ENCODE measurements around the gene SLC1A6. TPM values are rescaled to one million over a fixed set of nuclear protein-coding genes. Genes with fewer than 3 reads are reported as not detected.
A peak's percentile ranks its signal among the peaks of the same experiment; 100 is the strongest.

Gene SLC1A6
- total RNA-seq: not detected in 2 replicates

- Histone ChIP-seq H2AFZ (ENCODE audit: low read length) (no peak within 1 kb of the TSS), H3K4me1 (ENCODE audit: insufficient read depth, low read length) (no peaks in the 10 kb centered on the region), H3K36me3 (ENCODE audit: insufficient read depth, low read length) (no peaks in the 10 kb centered on the region), H3K27me3 (ENCODE audit: insufficient read depth, low read length) (peaks cover 19% of the 10 kb centered on the region), H3K4me2 (ENCODE audit: insufficient read depth, low read length) (no peak within 1 kb of the TSS), H3K9me3 (ENCODE audit: low read depth, low read length) (no peaks in the 10 kb centered on the region), H3K79me2 (ENCODE audit: insufficient read depth, low read length) (no peaks in the 10 kb centered on the region), H3K4me3 (ENCODE audit: insufficient read depth, low read length) (no peak within 1 kb of the TSS), H3K27ac (ENCODE audit: low read depth, low read length) (no peak within 1 kb of the TSS), H4K20me1 (ENCODE audit: insufficient read depth, low read length) (no peaks in the 10 kb centered on the region)
- peak; percentile 51 for DNase-seq (ENCODE audit: insufficient read length, low spot score, missing footprints)
- TF ChIP-seq, protein P1, sequence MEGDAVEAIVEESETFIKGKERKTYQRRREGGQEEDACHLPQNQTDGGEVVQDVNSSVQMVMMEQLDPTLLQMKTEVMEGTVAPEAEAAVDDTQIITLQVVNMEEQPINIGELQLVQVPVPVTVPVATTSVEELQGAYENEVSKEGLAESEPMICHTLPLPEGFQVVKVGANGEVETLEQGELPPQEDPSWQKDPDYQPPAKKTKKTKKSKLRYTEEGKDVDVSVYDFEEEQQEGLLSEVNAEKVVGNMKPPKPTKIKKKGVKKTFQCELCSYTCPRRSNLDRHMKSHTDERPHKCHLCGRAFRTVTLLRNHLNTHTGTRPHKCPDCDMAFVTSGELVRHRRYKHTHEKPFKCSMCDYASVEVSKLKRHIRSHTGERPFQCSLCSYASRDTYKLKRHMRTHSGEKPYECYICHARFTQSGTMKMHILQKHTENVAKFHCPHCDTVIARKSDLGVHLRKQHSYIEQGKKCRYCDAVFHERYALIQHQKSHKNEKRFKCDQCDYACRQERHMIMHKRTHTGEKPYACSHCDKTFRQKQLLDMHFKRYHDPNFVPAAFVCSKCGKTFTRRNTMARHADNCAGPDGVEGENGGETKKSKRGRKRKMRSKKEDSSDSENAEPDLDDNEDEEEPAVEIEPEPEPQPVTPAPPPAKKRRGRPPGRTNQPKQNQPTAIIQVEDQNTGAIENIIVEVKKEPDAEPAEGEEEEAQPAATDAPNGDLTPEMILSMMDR (IDR thresholded peaks at IDR 0.05; ENCODE audit: extremely low read depth, low read depth, low read length): no peak
Measured at GRCh38 chr19:14979476-14980255, at the start of gene SLC1A6. SLC1A6 (minus strand) TSS chr19:14979864; CDS start chr19:14972910, 6,954 bp downstream.

GRCh38 chr19:15028490-15028889 lies 48.8 kb upstream of the SLC1A6 start:
- TF ChIP-seq, protein P1 (IDR thresholded peaks at IDR 0.05; ENCODE audit: extremely low read depth, low read depth, low read length): no peak

GRCh38 chr19:15025217-15025616 lies 45.6 kb upstream of the SLC1A6 start:
- Histone ChIP-seq H3K27me3 (ENCODE audit: insufficient read depth, low read length) (no peaks in the 10 kb centered on the region), H3K27ac (ENCODE audit: low read depth, low read length) (no peak overlapping the region), H4K20me1 (ENCODE audit: insufficient read depth, low read length) (no peaks in the 10 kb centered on the region), H3K4me1 (ENCODE audit: insufficient read depth, low read length) (no peaks in the 10 kb centered on the region), H3K9me3 (ENCODE audit: low read depth, low read length) (no peaks in the 10 kb centered on the region), H3K4me3 (ENCODE audit: insufficient read depth, low read length) (no peak overlapping the region), H3K4me2 (ENCODE audit: insufficient read depth, low read length) (no peak overlapping the region), H2AFZ (ENCODE audit: low read length) (no peak overlapping the region), H3K36me3 (ENCODE audit: insufficient read depth, low read length) (no peaks in the 10 kb centered on the region), H3K79me2 (ENCODE audit: insufficient read depth, low read length) (no peaks in the 10 kb centered on the region)
- TF ChIP-seq, protein P1 (IDR thresholded peaks at IDR 0.05; ENCODE audit: extremely low read depth, low read depth, low read length): peak; percentile 26
- no peak for DNase-seq (ENCODE audit: insufficient read length, low spot score, missing footprints)

More at GRCh38 chr19:15028490-15028889, 48.8 kb upstream of the SLC1A6 start:
- H3K27me3 ChIP-seq (ENCODE audit: insufficient read depth, low read length): no peaks in the 10 kb centered on the region
- H3K4me3 ChIP-seq (ENCODE audit: insufficient read depth, low read length): no peak overlapping the region
- H3K36me3 ChIP-seq (ENCODE audit: insufficient read depth, low read length): no peaks in the 10 kb centered on the region
- no peak overlapping the region for H3K27ac ChIP-seq (ENCODE audit: low read depth, low read length)
- H2AFZ ChIP-seq (ENCODE audit: low read length): no peak overlapping the region
- H3K9me3 ChIP-seq (ENCODE audit: low read depth, low read length): no peaks in the 10 kb centered on the region
- DNase-seq (ENCODE audit: insufficient read length, low spot score, missing footprints): no peak
- H3K4me1 ChIP-seq (ENCODE audit: insufficient read depth, low read length): no peaks in the 10 kb centered on the region
- H4K20me1 ChIP-seq (ENCODE audit: insufficient read depth, low read length): no peaks in the 10 kb centered on the region
- no peak overlapping the region for H3K4me2 ChIP-seq (ENCODE audit: insufficient read depth, low read length)
- no peaks in the 10 kb centered on the region for H3K79me2 ChIP-seq (ENCODE audit: insufficient read depth, low read length)

DNA sequence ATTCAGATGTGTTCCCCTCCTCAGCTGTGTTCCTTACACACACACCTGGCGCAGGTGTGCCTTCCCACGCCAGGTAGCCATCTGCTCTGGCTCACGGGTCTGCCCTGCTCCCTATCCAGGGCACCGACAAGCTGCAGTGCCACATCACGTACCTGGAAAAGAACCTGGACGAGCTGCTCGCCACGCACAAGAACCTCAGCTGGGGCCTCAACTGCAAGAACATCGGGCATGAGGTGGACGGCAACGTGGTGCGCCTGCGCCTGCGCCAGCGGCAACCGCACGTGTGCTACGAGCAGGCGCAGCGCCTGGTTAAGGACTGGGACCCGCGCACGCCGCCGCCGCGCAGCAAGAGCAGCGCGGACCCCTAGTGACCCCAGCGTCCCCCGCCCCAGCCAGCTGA lies 43.1 kb upstream of the SLC1A6 start:
- H3K4me1 ChIP-seq (ENCODE audit: insufficient read depth, low read length): no peaks in the 10 kb centered on the region
- no peaks in the 10 kb centered on the region for H3K79me2 ChIP-seq (ENCODE audit: insufficient read depth, low read length)
- H3K4me2 ChIP-seq (ENCODE audit: insufficient read depth, low read length): no peak overlapping the region
- H3K36me3 ChIP-seq (ENCODE audit: insufficient read depth, low read length): no peaks in the 10 kb centered on the region
- no peaks in the 10 kb centered on the region for H3K9me3 ChIP-seq (ENCODE audit: low read depth, low read length)
- no peak for DNase-seq (ENCODE audit: insufficient read length, low spot score, missing footprints)
- no peak overlapping the region for H3K4me3 ChIP-seq (ENCODE audit: insufficient read depth, low read length)
- H2AFZ ChIP-seq (ENCODE audit: low read length): no peak overlapping the region
- H3K27ac ChIP-seq (ENCODE audit: low read depth, low read length): no peak overlapping the region
- TF ChIP-seq, protein P1 (IDR thresholded peaks at IDR 0.05; ENCODE audit: extremely low read depth, low read depth, low read length): no peak
- H3K27me3 ChIP-seq (ENCODE audit: insufficient read depth, low read length): no peaks in the 10 kb centered on the region
- no peaks in the 10 kb centered on the region for H4K20me1 ChIP-seq (ENCODE audit: insufficient read depth, low read length)

All from osteoblast (primary cell).